ENCODE data around the gene MAP4K4.
A peak's percentile ranks its signal among the peaks of the same experiment; 100 is the strongest.
"Not testable (repeated sequence)": the region's sequence is repeated elsewhere in the genome, so short reads cannot be mapped to it uniquely, and the experiment has no call there.

MAP4K4 gene

DNA sequence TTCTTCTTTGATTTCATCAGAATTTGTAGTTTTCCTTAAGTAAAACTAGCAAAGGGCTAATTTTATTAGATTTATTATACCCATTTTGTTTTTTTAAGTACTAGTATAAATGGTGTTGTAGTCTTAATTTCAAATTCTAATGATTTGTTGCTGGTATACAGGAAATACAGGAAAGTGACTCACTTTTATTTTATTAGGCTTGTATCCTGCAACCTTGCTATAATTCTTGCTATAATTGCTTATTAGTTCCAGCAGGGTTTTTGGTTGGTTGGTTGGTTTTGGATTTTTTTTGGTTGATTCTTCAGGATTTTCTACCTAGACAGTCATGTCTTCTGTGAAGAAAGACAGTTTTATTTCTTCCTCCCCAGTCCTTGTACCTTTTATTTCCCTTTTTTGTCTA, 183.6 kb downstream of the MAP4K4 start:
- DNase-seq, result no peak

DNA sequence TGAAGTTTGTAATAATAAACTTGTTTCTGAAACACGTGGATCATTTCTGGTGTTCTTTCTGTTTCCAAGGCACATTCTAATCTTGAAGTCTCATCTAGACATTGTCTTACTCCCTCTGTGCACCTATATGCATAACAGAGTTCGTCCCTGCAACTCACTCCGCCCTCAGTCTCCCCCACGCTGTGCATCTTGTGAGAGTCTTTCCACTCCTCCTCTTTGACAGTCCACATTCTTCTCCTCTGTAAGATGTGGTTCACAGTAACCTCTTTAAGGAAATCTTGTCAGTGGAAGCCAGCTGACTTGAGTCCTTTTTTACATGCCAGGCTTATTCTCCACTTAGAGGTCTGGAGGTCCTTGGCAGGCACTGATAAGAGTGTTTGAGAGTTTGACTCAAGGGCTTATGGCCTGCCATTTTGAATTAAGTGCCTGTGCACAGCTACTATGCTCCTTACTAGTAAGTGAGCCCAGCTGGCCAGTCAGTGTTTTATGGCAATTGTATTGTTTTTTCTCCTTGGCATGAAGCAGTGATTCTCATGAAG, 185.3 kb downstream of the MAP4K4 start:
- no peak for DNase-seq

- DNase-seq, result peak; percentile 6
These were observed 186.4 kb downstream of the MAP4K4 start for GRCh38 chr2:101883860-101884259.

GRCh38 chr2:101884423-101884822, 186.9 kb downstream of the MAP4K4 start:
- DNase-seq, result no peak

- no peak for DNase-seq
These were observed 189.8 kb downstream of the MAP4K4 start for GRCh38 chr2:101887328-101887727.

DNA sequence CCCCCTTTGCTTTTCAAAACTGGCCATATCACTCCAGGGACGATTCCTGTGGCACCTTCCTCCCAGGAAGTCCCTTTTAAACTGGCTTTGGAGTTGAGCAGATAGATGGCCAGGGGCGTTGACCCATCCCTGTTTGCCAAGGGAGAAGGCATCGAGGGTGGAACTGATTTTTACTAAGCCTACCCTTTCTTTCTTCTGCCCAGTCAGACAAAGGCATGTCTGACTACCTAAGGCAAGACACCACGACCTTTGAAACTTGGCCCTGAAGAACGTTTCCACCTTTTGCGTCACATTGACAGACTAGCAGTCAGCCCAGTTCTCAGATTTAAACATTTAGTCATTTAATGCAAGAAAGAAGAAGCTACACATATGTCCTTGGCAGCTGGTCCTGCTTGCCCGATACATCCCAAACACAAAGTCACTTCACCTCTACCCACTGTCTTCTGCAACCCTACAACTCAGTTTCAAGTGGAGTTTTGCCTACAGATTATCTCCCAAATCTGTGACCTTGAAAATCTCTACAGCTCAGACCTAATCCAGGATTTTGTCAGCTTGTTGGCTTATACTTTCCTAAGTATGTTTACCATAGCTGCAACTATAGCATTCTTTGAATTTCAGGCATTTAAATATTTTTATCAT, 192.1 kb downstream of the MAP4K4 start:
- no peak for DNase-seq

DNA sequence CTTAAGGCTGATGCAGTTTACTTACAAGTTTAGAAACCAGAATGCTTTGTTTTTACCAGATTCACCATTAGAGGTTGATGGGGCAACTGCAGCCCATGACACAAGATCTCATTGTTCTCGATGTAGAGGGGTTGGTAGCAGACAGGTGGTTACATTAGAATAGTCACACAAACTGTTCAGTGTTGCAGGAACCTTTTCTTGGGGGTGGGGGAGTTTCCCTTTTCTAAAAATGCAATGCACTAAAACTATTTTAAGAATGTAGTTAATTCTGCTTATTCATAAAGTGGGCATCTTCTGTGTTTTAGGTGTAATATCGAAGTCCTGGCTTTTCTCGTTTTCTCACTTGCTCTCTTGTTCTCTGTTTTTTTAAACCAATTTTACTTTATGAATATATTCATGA, 194.9 kb downstream of the MAP4K4 start:
- no peak for DNase-seq

DNA sequence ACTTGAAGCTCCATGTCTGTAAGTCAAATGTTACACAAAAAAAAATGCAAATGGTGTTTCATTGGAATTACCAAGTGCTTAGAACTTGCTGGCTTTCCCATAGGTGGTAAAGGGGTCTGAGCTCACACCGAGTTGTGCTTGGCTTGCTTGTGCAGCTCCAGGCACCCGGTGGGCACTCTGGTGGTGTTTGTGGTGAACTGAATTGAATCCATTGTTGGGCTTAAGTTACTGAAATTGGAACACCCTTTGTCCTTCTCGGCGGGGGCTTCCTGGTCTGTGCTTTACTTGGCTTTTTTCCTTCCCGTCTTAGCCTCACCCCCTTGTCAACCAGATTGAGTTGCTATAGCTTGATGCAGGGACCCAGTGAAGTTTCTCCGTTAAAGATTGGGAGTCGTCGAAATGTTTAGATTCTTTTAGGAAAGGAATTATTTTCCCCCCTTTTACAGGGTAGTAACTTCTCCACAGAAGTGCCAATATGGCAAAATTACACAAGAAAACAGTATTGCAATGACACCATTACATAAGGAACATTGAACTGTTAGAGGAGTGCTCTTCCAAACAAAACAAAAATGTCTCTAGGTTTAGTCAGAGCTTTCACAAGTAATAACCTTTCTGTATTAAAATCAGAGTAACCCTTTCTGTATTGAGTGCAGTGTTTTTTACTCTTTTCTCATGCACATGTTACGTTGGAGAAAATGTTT, 196.3 kb downstream of the MAP4K4 start:
- peak; percentile 3 for DNase-seq

- DNase-seq, result no peak
These were observed 197.5 kb downstream of the MAP4K4 start for GRCh38 chr2:101895039-101895438.

GRCh38 chr2:101895819-101896322, 198.4 kb downstream of the MAP4K4 start:
- DNase-seq, result no peak

DNA sequence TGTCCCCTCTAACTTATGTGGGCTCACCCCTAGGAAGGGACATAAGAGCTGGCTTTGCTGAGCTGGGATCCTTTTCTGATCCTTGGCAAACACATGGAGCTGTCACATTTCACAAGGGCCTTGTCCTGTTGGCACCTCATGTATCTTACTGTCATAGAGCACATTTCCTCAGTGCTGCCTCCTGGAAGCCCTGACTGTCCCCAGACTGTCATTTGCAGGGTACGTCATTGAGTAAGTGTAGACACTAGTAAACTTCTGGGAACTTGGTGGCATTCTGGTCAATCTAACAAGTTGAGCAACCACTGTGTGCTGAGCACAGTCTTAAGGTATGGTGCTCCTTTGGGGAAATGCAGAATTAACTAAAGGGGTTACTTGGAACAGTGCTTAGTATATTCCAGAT, 199.8 kb downstream of the MAP4K4 start:
- no peak for DNase-seq

- DNase-seq, result no peak
These were observed 201.8 kb downstream of the MAP4K4 start for GRCh38 chr2:101899265-101899664.

DNA sequence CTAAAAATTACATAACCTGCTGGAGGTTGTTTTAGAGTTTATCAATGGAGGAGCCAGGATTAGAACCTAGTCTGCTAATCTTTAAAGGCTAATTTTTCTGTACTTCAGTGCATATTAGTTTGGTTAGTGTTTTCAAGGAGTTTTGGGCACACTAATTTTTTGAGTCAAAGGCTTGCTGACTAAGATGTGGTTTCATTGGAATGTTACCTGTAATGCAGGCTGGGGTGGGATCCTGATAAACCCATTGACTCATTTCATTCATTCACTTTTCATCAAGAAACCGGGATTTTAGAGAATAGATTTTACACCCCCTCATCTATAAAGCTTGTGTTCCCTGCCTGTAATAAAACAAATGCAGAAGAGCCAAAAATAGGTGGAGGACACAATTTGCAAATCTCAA, 202.4 kb downstream of the MAP4K4 start:
- no peak for DNase-seq

- DNase-seq, result no peak
These were observed 202.9 kb downstream of the MAP4K4 start for GRCh38 chr2:101900375-101900774.

DNA sequence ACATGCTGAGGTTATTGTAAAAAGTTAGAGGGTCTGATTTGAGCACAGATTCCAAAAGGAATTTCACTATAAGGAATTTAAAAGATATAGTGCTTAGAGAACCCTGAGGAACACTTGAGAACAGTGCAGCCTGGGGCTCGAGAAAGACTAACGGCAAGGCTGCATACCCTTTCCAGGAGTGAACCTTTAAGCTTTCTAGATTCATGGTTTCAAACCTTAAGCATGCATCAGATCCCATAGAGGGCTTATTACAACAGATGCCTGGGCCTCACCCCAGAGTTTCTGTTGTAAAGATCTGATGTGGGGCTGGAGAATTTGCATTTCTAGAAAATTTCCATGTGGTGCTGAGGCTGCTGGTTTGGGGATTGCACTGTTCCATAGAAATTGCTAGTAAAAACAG, 203.7 kb downstream of the MAP4K4 start:
- DNase-seq, result no peak

DNA sequence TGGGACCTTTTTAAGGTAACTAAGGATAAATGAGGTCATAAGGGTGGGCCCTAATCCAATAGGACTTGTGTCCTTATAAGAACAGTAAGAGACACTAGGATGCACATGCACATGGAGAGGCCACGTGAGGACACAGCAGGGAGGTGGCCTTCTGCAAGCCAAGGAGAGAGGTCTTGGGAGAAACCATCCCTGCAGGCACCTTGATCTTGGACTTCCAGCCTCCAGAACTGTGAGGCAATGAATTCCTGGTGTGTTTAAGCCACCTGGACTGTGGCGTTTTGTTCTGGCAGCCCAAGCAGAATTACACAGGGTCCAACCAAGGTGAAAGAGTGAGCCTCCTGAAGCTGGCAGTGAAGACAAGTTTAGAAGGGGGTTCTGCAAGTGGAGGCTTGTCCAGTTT, 204.7 kb downstream of the MAP4K4 start:
- no peak for DNase-seq

GRCh38 chr2:101904916-101905315, 207.4 kb downstream of the MAP4K4 start:
- DNase-seq, result no peak

DNA sequence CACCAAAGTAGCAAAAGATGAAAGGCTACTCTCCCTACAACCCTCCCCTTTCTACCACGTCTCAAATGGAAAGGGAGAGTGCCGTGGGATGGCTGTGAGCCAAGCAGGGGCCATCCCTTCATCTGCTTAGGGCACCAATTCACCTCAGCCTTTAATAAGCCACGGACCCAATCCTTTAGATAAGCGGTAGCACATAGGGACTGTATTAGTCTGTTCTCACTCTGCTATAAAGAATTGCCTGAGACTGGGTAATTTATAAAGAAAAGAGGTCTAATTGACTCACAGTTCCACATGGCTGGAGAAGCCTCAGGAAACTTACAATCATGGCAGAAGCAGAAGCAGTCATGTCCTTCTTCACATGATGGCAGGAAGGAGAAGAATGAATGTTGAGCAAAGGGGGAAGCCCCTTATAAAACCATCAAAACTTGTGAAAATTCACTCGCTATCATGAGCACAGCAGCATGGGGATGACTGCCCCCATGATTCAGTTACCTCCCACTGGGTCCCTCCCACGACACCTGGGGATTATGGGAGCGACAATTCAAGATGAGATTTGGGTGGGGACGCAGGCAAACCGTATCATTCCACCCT, 208.3 kb downstream of the MAP4K4 start:
- no peak for DNase-seq

DNA sequence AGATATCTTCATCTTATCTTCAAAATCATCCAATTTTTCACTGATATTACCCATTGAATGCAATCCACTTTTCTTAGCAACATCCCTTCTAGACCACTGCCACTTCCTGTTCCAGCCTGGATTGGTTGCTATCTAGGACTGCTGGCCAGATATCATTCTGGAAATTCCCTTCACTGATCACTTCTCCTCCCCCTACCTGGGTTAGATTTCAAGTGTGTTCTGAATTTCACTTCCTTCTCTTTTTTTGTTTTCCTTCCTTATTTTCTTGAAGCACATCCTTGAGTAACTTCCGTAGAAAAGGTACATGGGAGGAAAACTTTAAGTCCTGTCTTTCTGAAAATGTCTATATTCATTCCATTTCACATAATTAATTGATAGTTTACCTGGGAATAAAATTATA, 212.3 kb downstream of the MAP4K4 start:
- no peak for DNase-seq

- DNase-seq, result no peak
These were observed 215.0 kb downstream of the MAP4K4 start for GRCh38 chr2:101912545-101912944.

DNA sequence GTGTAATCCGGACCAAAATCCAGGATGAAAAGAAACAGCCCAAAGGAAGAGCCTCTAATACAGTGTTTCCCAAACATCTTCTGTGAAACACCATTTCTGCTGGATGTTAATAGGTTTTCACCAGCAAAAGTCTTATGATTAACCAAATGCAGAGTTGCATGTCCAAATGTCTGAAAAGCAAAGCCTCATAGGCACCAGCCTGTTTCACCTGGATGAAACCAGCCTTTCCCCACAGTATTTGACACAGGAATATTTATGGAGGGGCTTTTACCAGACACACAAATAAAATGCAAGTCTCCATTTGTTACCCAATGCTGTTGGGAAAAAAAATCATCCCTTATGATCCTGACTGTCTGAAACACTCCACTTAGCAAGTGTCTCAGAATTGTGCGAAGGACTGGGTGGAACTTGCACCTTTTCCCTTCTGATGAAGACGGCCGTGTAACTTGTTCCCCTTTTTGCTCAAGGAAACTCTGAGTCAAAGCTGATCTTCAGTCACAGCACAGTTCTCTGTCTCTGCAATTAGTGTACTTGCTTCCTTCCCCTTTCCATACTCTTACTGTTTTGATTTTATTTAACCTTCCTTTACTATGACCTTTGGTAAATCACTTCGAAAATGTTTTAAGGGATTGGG, 223.9 kb downstream of the MAP4K4 start:
- no peak for DNase-seq

GRCh38 chr2:101921953-101922325, 224.4 kb downstream of the MAP4K4 start:
- DNase-seq, result no peak

GRCh38 chr2:101924311-101924710, 226.8 kb downstream of the MAP4K4 start:
- DNase-seq, result not testable (repeated sequence)

GRCh38 chr2:101930019-101930418, 232.5 kb downstream of the MAP4K4 start:
- no peak for DNase-seq

Data from NCI-H146 (cell line).